Cardiac atrium fibroblast (primary cell): Measurements from ENCODE around the gene FBXL17. TPM values are rescaled to one million over a fixed set of nuclear protein-coding genes. Genes with fewer than 3 reads are reported as not detected.

ENCODE experiments used
- total RNA-seq: library from RNA; depleted of rRNA; stranded (reverse); fragments of >200 nt; gene quantifications from 2 replicates; pipeline ENCODE4 v1.2.3, GENCODE V29; 2015

FBXL17 gene
- 7.3 and 14.1 TPM in 2 replicates for total RNA-seq

DNA sequence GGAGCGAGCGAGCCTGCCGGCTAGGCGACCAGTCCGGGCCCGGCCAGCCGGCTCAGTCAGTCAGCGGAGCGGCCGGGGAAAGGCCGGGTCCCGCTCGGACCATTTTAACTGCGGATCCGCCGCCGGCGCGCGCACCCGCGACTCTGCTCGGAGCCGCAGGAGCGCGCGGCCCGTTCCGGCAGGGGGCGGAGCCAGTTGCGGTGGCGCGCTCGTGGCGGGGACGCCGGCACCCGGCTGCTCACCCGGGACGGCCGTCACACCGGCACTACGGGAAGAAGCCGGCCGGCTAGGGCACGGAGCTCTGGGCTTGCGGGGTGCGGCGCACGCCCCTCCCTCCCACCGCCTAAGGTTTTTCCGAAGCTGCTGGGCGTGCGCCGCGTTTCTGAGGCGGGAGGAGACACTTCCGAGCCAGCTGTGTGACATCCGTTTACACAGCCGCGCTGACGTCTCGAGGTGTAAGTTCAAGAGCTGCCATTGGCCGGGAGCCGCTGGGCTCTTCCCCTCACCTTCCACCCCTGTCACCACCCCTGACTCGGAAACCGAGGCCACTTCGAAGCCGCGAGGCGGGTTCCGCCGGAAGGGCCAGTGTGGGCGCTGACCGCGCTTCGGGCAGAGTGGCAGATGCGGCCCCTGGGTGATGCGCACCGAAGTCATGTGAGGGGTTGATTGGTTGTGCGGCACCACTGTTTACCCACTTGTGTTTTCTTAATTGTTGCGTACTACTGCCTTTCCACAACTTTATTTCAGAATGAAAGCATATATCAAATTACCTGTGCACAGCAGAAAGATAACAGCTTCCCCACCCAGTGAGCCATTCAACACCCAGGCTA is at the start of gene FBXL17:
FBXL17 (minus strand) TSS at position 145 of the 830 bp plus-strand sequence.

